ENCODE results near the gene FLNA. TPM values are rescaled to one million over a fixed set of nuclear protein-coding genes. Genes with fewer than 3 reads are reported as not detected.

Gene FLNA
- total and polyA plus RNA-seq, 10 of the 15 experiments (the other 5 are each of a cell fraction or from before 2014, with no cell fraction given): 5.1 to 643 (median 171) TPM

DNA sequence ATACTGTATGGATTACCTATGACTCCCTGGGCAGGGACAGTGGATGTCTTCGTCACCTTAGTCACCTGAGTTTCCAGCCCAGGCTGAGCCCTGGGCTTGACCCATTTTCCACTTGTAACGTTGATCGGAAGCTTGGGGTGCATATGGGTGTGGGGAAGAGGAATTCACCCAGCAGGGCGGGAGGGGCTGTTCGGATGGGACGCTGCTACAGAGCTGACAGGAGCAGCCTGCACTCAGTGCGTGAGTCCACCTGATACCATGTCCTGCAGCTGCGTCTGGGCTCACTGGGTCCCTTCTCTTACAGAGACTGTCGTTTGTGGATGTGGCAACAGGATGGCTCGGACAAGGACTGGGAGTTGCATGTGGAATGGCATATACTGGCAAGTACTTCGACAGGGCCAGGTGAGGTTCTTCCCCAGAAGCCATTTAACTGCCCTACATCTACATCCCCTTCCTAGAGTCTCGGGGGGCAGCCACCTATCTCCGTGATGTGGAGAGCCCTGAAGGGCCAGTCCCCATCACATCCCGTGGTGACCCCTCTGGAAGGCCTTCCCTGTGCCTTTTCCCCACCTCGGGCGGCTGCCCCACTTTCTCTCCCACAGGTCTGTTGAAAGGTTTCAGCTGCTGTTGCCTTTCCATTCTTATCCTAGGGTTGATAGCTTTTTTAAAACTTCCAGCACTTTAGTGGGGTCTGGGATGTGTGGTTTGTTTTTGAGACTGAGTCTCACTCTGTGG, 65.2 kb downstream of the FLNA start:
- ChIA-PET RAD21 (ENCODE audit: unreplicated experiment) (interaction anchor here (0.7 to 1.3 kb wide), 3 partner anchors 11 to 173 kb away, joined by 3 to 4 read pairs (median 3); no protein-coding TSS in a partner anchor), SMC1A (ENCODE audit: uncharacterized antibody, unreplicated experiment) (interaction anchor here (0.9 kb wide), 1 partner anchor 174 kb away, joined by 4 read pairs; no protein-coding TSS in a partner anchor), POLR2A (interaction anchor here (0.5 kb wide), 1 partner anchor 331 kb away, joined by 9 read pairs; no protein-coding TSS in a partner anchor), CTCF (interaction anchor here (0.7 to 4.0 kb wide), 7 partner anchors 9 to 218 kb away, joined by 3 to 17 read pairs (median 4); no protein-coding TSS in a partner anchor)
- intact Hi-C loops (cut with micrococcal nuclease; ENCODE audit: unreplicated experiment): no loop called here
- no peak overlapping the region for H3K9ac ChIP-seq (ENCODE audit: control insufficient read depth, insufficient read depth, low read length)
- ATAC-seq (no peak), FAIRE-seq (no peak), DNase-seq (ENCODE audit: low read depth, low spot score) (no peak)
- BruUV-seq (replicated peaks): no TSS peak
- no peak overlapping the region for H2AFZ ChIP-seq (ENCODE audit: control insufficient read depth, low read depth, low read length)
- no peaks in the 10 kb centered on the region for H3K36me3 ChIP-seq (ENCODE audit: control insufficient read depth in 2 of 2, insufficient read depth in 2 of 2, low read length in 1 of 2)
- in situ Hi-C loops (cut with MboI): loop anchor here (25.0 kb wide), 1 partner anchor 172 kb away; the partner anchor contains the start of gene OPN1LW
- no peaks in the 10 kb centered on the region for H3K27me3 ChIP-seq (replicated peaks in 1 of 2; ENCODE audit: control insufficient read depth in 2 of 2, insufficient read depth in 2 of 2, low read length in 1 of 2)
- peaks cover 5% of the 10 kb centered on the region; the same call in 1 of the 2 replicates for H3K4me1 ChIP-seq (ENCODE audit: control insufficient read depth, insufficient read depth, low read length)
- no peak for TF ChIP-seq KAT2A (conservative IDR thresholded peaks at IDR 0.05; ENCODE audit: control insufficient read depth, low read depth, low read length)
- no peak for TF ChIP-seq BCL11A (IDR thresholded peaks at IDR 0.05; ENCODE audit: low read depth, low read length)
- no peak for TF ChIP-seq CREM (IDR thresholded peaks at IDR 0.05; ENCODE audit: low read depth)
- TF ChIP-seq JUNB (IDR thresholded peaks at IDR 0.05): no peak
- TF ChIP-seq POU2F2 (IDR thresholded peaks at IDR 0.05; ENCODE audit: borderline replicate concordance, low read depth, low read length): no peak
- TF ChIP-seq SMAD1 (IDR thresholded peaks at IDR 0.05; ENCODE audit: low read depth, partially characterized antibody): no peak
- TF ChIP-seq CHD4 (IDR thresholded peaks at IDR 0.05): no peak
- TF ChIP-seq EP300 (IDR thresholded peaks at IDR 0.05; ENCODE audit: borderline replicate concordance in 1 of 2, control insufficient read depth in 1 of 2, low read depth in 2 of 2, low read length in 2 of 2): no peak
- TF ChIP-seq, protein P1, sequence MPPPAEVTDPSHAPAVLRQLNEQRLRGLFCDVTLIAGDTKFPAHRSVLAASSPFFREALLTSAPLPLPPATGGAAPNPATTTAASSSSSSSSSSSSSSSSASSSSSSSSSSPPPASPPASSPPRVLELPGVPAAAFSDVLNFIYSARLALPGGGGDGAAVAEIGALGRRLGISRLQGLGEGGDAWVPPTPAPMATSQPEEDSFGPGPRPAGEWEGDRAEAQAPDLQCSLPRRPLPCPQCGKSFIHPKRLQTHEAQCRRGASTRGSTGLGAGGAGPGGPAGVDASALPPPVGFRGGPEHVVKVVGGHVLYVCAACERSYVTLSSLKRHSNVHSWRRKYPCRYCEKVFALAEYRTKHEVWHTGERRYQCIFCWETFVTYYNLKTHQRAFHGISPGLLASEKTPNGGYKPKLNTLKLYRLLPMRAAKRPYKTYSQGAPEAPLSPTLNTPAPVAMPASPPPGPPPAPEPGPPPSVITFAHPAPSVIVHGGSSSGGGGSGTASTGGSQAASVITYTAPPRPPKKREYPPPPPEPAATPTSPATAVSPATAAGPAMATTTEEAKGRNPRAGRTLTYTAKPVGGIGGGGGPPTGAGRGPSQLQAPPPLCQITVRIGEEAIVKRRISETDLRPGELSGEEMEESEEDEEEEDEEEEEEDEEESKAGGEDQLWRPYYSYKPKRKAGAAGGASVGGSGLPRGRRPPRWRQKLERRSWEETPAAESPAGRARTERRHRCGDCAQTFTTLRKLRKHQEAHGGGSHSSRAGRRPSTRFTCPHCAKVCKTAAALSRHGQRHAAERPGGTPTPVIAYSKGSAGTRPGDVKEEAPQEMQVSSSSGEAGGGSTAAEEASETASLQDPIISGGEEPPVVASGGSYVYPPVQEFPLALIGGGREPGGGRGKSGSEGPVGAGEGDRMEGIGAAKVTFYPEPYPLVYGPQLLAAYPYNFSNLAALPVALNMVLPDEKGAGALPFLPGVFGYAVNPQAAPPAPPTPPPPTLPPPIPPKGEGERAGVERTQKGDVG (CRISPR knock-in tag; IDR thresholded peaks at IDR 0.05): no peak
- TF ChIP-seq TCF7 (IDR thresholded peaks at IDR 0.05; ENCODE audit: borderline replicate concordance): no peak
- no peak for TF ChIP-seq SMC3 (IDR thresholded peaks at IDR 0.05; ENCODE audit: borderline replicate concordance, low read length)
- TF ChIP-seq, protein P2, sequence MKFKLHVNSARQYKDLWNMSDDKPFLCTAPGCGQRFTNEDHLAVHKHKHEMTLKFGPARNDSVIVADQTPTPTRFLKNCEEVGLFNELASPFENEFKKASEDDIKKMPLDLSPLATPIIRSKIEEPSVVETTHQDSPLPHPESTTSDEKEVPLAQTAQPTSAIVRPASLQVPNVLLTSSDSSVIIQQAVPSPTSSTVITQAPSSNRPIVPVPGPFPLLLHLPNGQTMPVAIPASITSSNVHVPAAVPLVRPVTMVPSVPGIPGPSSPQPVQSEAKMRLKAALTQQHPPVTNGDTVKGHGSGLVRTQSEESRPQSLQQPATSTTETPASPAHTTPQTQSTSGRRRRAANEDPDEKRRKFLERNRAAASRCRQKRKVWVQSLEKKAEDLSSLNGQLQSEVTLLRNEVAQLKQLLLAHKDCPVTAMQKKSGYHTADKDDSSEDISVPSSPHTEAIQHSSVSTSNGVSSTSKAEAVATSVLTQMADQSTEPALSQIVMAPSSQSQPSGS (IDR thresholded peaks at IDR 0.05; ENCODE audit: low read length): no peak
- TF ChIP-seq MTA3 (IDR thresholded peaks at IDR 0.05; ENCODE audit: borderline replicate concordance, low read length): no peak
- no peak for TF ChIP-seq SREBF1 (IDR thresholded peaks at IDR 0.05; ENCODE audit: low read length)
- no peak for TF ChIP-seq IKZF2 (IDR thresholded peaks at IDR 0.05)
- H3K79me2 ChIP-seq (ENCODE audit: control insufficient read depth, insufficient read depth, low read length): no peaks in the 10 kb centered on the region
- no peak overlapping the region for H3K4me2 ChIP-seq (ENCODE audit: control insufficient read depth, insufficient read depth)
- no peaks in the 10 kb centered on the region; the same call in 2 of the 3 replicates for H3K9me3 ChIP-seq (replicated peaks; ENCODE audit: control insufficient read depth, insufficient read depth, low read length)
- no peak overlapping the region for H3K4me3 ChIP-seq
- H3K27ac ChIP-seq (ENCODE audit: control insufficient read depth, insufficient read depth): no peak overlapping the region
- WGBS (ENCODE audit: insufficient coverage, insufficient replicate concordance, low lambda C conversion rate, missing lambda C conversion rate): 27% methylated on average over 16 of the region's 16 CpGs
- no peaks in the 10 kb centered on the region for H4K20me1 ChIP-seq (ENCODE audit: control insufficient read depth, insufficient read depth)

Data from GM12878 (cell line).